Liver (tissue), 9 donors: ENCODE results near the gene CLDN1. TPM values are rescaled to one million over a fixed set of nuclear protein-coding genes. Genes with fewer than 3 reads are reported as not detected.
"Not testable (repeated sequence)": the region's sequence is repeated elsewhere in the genome, so short reads cannot be mapped to it uniquely, and the experiment has no call there.

Experiments used
- DNase-seq: peaks from one replicate; pipeline ENCODE4 v3.0.0-alpha.2; 2017; ENCODE audit warnings: low spot score
- H3K27ac ChIP-seq, 2 donors: one replicate each; pipeline ENCODE4 v1.7.0; 2013; ENCODE audit warnings: inconsistent platforms in 2 of 2, low read length in 2 of 2, control low read depth in 1 of 2, low read depth in 1 of 2, mild to moderate bottlenecking in 1 of 2
- H3K27me3 ChIP-seq, 4 donors: one replicate each; pipeline versions ENCODE4 v1.6.1 to v1.7.0; 2013; ENCODE audit warnings: low read length in 3 of 4, inconsistent platforms in 1 of 4, mild to moderate bottlenecking in 1 of 4, moderate library complexity in 1 of 4; ENCODE audit not compliant: control insufficient read depth in 4 of 4, insufficient read depth in 4 of 4
- H3K36me3 ChIP-seq, 4 donors: one replicate each; pipeline versions ENCODE4 v1.6.1 to v1.7.0; 2013; ENCODE audit warnings: low read length in 3 of 4, mild to moderate bottlenecking in 3 of 4, low read depth in 1 of 4, moderate library complexity in 1 of 4; ENCODE audit not compliant: control insufficient read depth in 4 of 4, insufficient read depth in 3 of 4
- H3K4me1 ChIP-seq, 4 donors: one replicate each; pipeline versions ENCODE4 v1.6.1 to v1.7.0; 2013; ENCODE audit warnings: low read length in 3 of 4, mild to moderate bottlenecking in 3 of 4, moderate library complexity in 1 of 4; ENCODE audit not compliant: control insufficient read depth in 4 of 4, insufficient read depth in 4 of 4
- H3K4me3 ChIP-seq, 3 donors: one replicate each; pipeline versions ENCODE4 v1.6.1 to v1.7.0; 2013; ENCODE audit warnings: low read length in 3 of 3, control low read depth in 1 of 3, low read depth in 1 of 3, mild to moderate bottlenecking in 1 of 3
- H3K9ac ChIP-seq, 2 donors: one replicate each; pipeline ENCODE4 v1.7.0; 2013; ENCODE audit warnings: low read length in 2 of 2, mild to moderate bottlenecking in 2 of 2, moderate library complexity in 2 of 2, control low read depth in 1 of 2, low read depth in 1 of 2
- H3K9me3 ChIP-seq, 4 donors: one replicate each; pipeline versions ENCODE4 v1.6.1 to v1.7.0; 2013; ENCODE audit warnings: low read length in 3 of 4; ENCODE audit not compliant: control insufficient read depth in 4 of 4
- ATF3 ChIP-seq: IDR thresholded peaks from 2 replicates; pipeline ENCODE4 v1.6.1; 2016; ENCODE audit warnings: antibody characterized with exemption
- CTCF ChIP-seq: fragments of 150-350 bp; IDR thresholded peaks from 2 replicates; pipeline ENCODE4 v1.5.1; 2017; ENCODE audit warnings: improper control_type of control experiment, low read depth, low read length; ENCODE audit not compliant: missing input control
- EGR1 ChIP-seq, 2 donors: IDR thresholded peaks; 2 replicates each; pipeline ENCODE4 v1.6.1; 2016 to 2018; ENCODE audit warnings: antibody characterized with exemption in 2 of 2, low read depth in 2 of 2
- FOXA1 ChIP-seq: IDR thresholded peaks from 2 replicates; pipeline ENCODE4 v1.6.1; 2016; ENCODE audit warnings: antibody characterized with exemption
- HNF4A ChIP-seq, 2 donors: conservative IDR thresholded peaks; 2 replicates each; pipeline ENCODE4 v1.6.1; 2016; ENCODE audit warnings: antibody characterized with exemption in 2 of 2, mild to moderate bottlenecking in 2 of 2
- JUND ChIP-seq, 2 donors: IDR thresholded peaks; 2 replicates each; pipeline ENCODE4 v1.6.1; 2016; ENCODE audit warnings: antibody characterized with exemption in 2 of 2
- MAX ChIP-seq: IDR thresholded peaks from 2 replicates; pipeline ENCODE4 v1.6.1; 2016; ENCODE audit warnings: antibody characterized with exemption
- NR2F2 ChIP-seq: IDR thresholded peaks from 2 replicates; pipeline ENCODE4 v1.6.1; 2016; ENCODE audit warnings: antibody characterized with exemption
- RAD21 ChIP-seq, 2 donors: IDR thresholded peaks; 2 replicates each; pipeline ENCODE4 v1.6.1; 2016; ENCODE audit warnings: antibody characterized with exemption in 2 of 2, mild to moderate bottlenecking in 2 of 2
- RXRA ChIP-seq, 2 donors: IDR thresholded peaks; 2 replicates each; pipeline ENCODE4 v1.6.1; 2017 to 2018; ENCODE audit warnings: antibody characterized with exemption in 2 of 2, mild to moderate bottlenecking in 1 of 2
- SP1 ChIP-seq: IDR thresholded peaks from 2 replicates; pipeline ENCODE4 v1.6.1; 2018; ENCODE audit warnings: antibody characterized with exemption, mild to moderate bottlenecking
- YY1 ChIP-seq: IDR thresholded peaks from 2 replicates; pipeline ENCODE4 v1.6.1; 2016; ENCODE audit warnings: antibody characterized with exemption, mild to moderate bottlenecking
- ZBTB33 ChIP-seq: IDR thresholded peaks from 2 replicates; pipeline ENCODE4 v1.6.1; 2016; ENCODE audit warnings: antibody characterized with exemption
- WGBS: extraction: QIAGEN DNeasy Blood & Tissue Kit; methylation state at CpG from one replicate; pipeline ENCODE4 v1.1.7; 2013; 5-methylcytosine and 5-hydroxymethylcytosine counted together
- polyA plus RNA-seq, 2 donors: library from polyadenylated mRNA; stranded (reverse) in 1 of 2; unstranded in 1 of 2; fragments of 200-250 nt in 1 of 2; fragments of >200 nt in 1 of 2; fragmentation: Nextera tagmentation in 1 of 2; extraction: Ambion mirVana in 1 of 2; gene quantifications; one replicate each; pipeline versions ENCODE4 v1.2.1 to v1.2.3, GENCODE V29; 2013 to 2015
- total RNA-seq, 2 donors: library from RNA; depleted of rRNA; stranded (reverse); fragments of >200 nt; gene quantifications; one replicate each; pipeline ENCODE4 v1.2.3, GENCODE V29; 2014
- donor health status: healthy.
- donor health status: healthy.
- donor health status: healthy.
- donor health status: healthy.
- donor health status: healthy.

Gene CLDN1
- total and polyA plus RNA-seq, 4 donors: 57.8 to 92.0 (median 87.3) TPM

GRCh38 chr3:190279690-190280089 is 42.6 kb downstream of the CLDN1 start:
- no peak overlapping the region for H3K9ac ChIP-seq
- no peaks in the 10 kb centered on the region for H3K27me3 ChIP-seq
- no peaks in the 10 kb centered on the region for H3K9me3 ChIP-seq
- H3K36me3 ChIP-seq: no peaks in the 10 kb centered on the region
- no peak for TF ChIP-seq ZBTB33
- TF ChIP-seq HNF4A (conservative IDR thresholded peaks at IDR 0.05): no peak
- no peak for TF ChIP-seq SP1
- no peak for TF ChIP-seq JUND (IDR thresholded peaks at IDR 0.05)
- TF ChIP-seq FOXA1: no peak
- no peak overlapping the region for H3K27ac ChIP-seq
- no peak overlapping the region for H3K4me3 ChIP-seq
- peaks cover 0 to 7% (median 4%) of the 10 kb centered on the region in 4 donors for H3K4me1 ChIP-seq
- DNase-seq: no peak

DNA sequence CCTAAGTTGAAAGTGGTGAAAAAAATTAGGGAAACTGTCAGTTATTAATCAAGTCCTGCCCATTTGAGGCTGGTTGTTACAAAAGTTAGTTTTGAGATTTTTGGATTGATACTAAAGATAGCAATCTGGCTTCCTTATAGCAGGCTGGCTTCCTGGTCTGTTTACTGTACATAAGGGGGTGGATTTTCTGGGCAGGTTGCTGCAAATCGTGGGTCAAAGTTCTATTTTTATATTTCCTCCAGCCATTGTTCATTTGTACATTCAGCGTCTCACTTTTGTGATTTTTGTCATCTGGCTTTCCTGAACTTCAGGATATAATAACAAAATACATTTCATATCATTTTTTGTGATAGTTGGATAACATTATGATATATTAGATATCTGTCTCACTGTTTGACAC is 49.5 kb downstream of the CLDN1 start:
- Histone ChIP-seq H3K36me3 (no peaks in the 10 kb centered on the region), H3K4me1 (no peaks in the 10 kb centered on the region), H3K9me3 (no peaks in the 10 kb centered on the region), H3K27me3 (no peaks in the 10 kb centered on the region), H3K4me3 (no peak overlapping the region), H3K9ac (no peak overlapping the region), H3K27ac (no peak overlapping the region)
- WGBS: 43% methylated on average over 2 of the region's 2 CpGs
- no peak for DNase-seq
- no peak for TF ChIP-seq JUND (IDR thresholded peaks at IDR 0.05)
- peak in 1 of 2 donors; percentile 3 for TF ChIP-seq HNF4A (conservative IDR thresholded peaks at IDR 0.05)
- TF ChIP-seq EGR1 (IDR thresholded peaks at IDR 0.05; ENCODE audit: low read depth in 2 of 2): no peak

- Histone ChIP-seq H3K27ac (no peak overlapping the region), H3K4me1 (no peaks in the 10 kb centered on the region), H3K36me3 (no peaks in the 10 kb centered on the region), H3K4me3 (no peak overlapping the region), H3K27me3 (no peaks in the 10 kb centered on the region), H3K9me3 (no peaks in the 10 kb centered on the region), H3K9ac (no peak overlapping the region)
- WGBS: 62% methylated on average over 2 of the region's 2 CpGs
- no peak for DNase-seq
- TF ChIP-seq HNF4A (conservative IDR thresholded peaks at IDR 0.05): no peak
- no peak for TF ChIP-seq ZBTB33
- no peak for TF ChIP-seq CTCF
- peak; percentile 26 for TF ChIP-seq NR2F2
- TF ChIP-seq ATF3: no peak
- no peak for TF ChIP-seq YY1
- no peak for TF ChIP-seq RXRA (IDR thresholded peaks at IDR 0.05)
- no peak for TF ChIP-seq RAD21 (IDR thresholded peaks at IDR 0.05)
- no peak for TF ChIP-seq MAX
Observed at GRCh38 chr3:190269101-190269500, 53.1 kb downstream of the CLDN1 start.

- not testable (repeated sequence) for H3K36me3 ChIP-seq, H3K27ac ChIP-seq, H3K27me3 ChIP-seq, H3K4me3 ChIP-seq, DNase-seq, H3K9ac ChIP-seq, H3K9me3 ChIP-seq, H3K4me1 ChIP-seq
- WGBS: 95% methylated on average over 7 of the region's 7 CpGs
Observed at GRCh38 chr3:190267464-190267863, 54.8 kb downstream of the CLDN1 start.
